Calu3 (cell line): ENCODE measurements around the gene SEC14L5. TPM values are rescaled to one million over a fixed set of nuclear protein-coding genes. Genes with fewer than 3 reads are reported as not detected.
A peak's percentile ranks its signal among the peaks of the same experiment; 100 is the strongest.

Experiments used
- Bru-seq: library from RNA; stranded (reverse); fragments of 400-500 nt; gene quantifications from one replicate; lab custom pipeline; 2021; lab: Mats Ljungman, UMichigan
- BruChase-seq, 2 experiments: library from RNA; stranded (reverse); fragments of 400-500 nt; gene quantifications; one replicate each; lab custom pipeline; 2021; lab: Mats Ljungman, UMichigan
- BruUV-seq: library from RNA; stranded (reverse); fragments of 400-500 nt; replicated peaks from 2 replicates; lab custom pipeline; 2021; lab: Mats Ljungman, UMichigan
- CTCF ChIA-PET: fragments of 300-600 bp; sonication (Branson Sonifier 250); formaldehyde crosslinking; loops from one replicate; lab custom pipeline; 2022; ENCODE audit warnings: antibody characterized with exemption; lab: Charles Lee
- DNase-seq: peaks from one replicate; pipeline ENCODE4 v3.0.0; 2022
- H3K27ac Mint-ChIP-seq: one replicate; pipeline ENCODE4 v1.8.0; 2022; ENCODE audit warnings: mixed read lengths; ENCODE audit not compliant: unreplicated experiment
- H3K27me3 Mint-ChIP-seq: one replicate; pipeline ENCODE4 v1.8.0; 2022; ENCODE audit warnings: mixed read lengths; ENCODE audit not compliant: unreplicated experiment
- H3K36me3 Mint-ChIP-seq: one replicate; pipeline ENCODE4 v1.8.0; 2022; ENCODE audit warnings: mild to moderate bottlenecking, moderate library complexity, mixed read lengths; ENCODE audit not compliant: insufficient read depth, unreplicated experiment
- H3K4me1 Mint-ChIP-seq: one replicate; pipeline ENCODE4 v1.8.0; 2022; ENCODE audit warnings: mild to moderate bottlenecking, low read depth, mixed read lengths; ENCODE audit not compliant: unreplicated experiment
- H3K4me3 Mint-ChIP-seq: one replicate; pipeline ENCODE4 v1.8.0; 2022; ENCODE audit warnings: mild to moderate bottlenecking, low read depth, moderate library complexity, mixed read lengths; ENCODE audit not compliant: unreplicated experiment
- H3K9me3 Mint-ChIP-seq: one replicate; pipeline ENCODE4 v1.8.0; 2022; ENCODE audit warnings: low read depth, mixed read lengths; ENCODE audit not compliant: unreplicated experiment
- intact Hi-C: fragments of 100-400 bp; cut with micrococcal nuclease; formaldehyde crosslinking; loops from one replicate; pipeline ENCODE4 v1.10.0; 2022; ENCODE audit not compliant: unreplicated experiment
- long read RNA-seq: library from polyadenylated mRNA; stranded (forward); transcript quantifications from one replicate; pipeline ENCODE4 v2.0.0, GENCODE V29; 2022
- total RNA-seq: library from RNA; stranded (reverse); gene quantifications from 2 replicates; pipeline ENCODE4 v1.2.3, GENCODE V29; 2022
- TF ChIP-seq, protein P1 (sequence below): fragments of 200-600 bp; IDR thresholded peaks from one replicate; pipeline ENCODE4 v1.8.0; 2022; ENCODE audit warnings: antibody characterized with exemption; ENCODE audit not compliant: unreplicated experiment

The SEC14L5 gene
- total RNA-seq: 0.52 and 0.54 TPM in 2 replicates
- Bru-seq, nascent RNA: percentile 13 among the genes with signal in this experiment
- percentile 15 among the genes with signal in this experiment for BruChase-seq, experiment 1, labeled RNA remaining after a 6-hour chase
- percentile 15 among the genes with signal in this experiment for BruChase-seq, experiment 2, labeled RNA remaining after a 2-hour chase
- long read RNA-seq: 0 reads

DNA sequence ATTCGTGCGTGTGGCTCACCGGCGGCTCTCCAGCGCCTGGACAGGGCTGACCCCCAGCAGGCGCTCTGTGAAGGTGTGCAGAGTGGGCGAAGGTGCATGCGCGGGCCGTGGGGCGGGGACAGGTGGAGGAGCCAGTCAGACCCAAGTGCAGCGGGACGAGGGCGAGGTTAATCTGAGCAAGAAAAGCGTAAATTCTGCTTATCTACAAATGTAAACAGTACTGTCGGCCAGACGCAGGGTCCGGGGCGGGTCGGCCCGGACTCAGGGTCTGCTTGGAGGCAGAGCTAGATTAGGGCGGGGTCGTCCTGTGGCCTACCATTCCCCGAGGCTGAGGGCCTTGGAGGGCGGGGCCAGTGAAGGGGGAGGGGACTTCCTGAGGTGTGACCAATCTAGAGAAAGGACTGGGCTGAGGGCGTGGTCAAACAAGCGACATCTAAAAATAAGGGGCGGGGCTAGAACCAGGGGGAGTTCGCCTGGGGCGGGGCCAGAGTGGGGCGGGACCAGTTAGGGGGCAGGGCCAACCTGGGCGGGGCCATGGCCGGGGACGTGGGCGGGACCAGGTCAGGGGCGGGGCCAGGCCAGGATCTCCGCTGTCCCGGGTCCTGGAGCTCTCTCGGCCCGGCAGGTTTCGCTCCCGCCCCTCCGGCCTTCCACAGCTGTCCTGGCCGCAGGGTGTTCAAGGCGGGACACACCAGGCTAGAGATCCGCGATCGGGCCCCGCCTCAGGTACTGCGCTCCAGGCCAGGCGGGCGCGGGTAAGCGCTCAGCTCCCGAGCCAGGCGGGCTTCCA is at the start of gene SEC14L5:
Gene SEC14L5 (plus strand): TSS at position 611 of the 790 bp plus-strand sequence. CDS start 994 bp downstream, outside the sequence.
- DNase-seq: peak; percentile 99
- Mint-ChIP-seq H3K9me3 (no peaks in the 10 kb centered on the region), H3K4me1 (peaks cover 17% of the 10 kb centered on the region), H3K27me3 (peaks cover 39% of the 10 kb centered on the region), H3K4me3 (peak within 1 kb of the TSS; percentile 66), H3K27ac (peak within 1 kb of the TSS; percentile 8), H3K36me3 (peaks cover 16% of the 10 kb centered on the region)
- BruUV-seq: no TSS peak
- CTCF ChIA-PET: interaction anchor here (0.6 to 1.6 kb wide), 6 partner anchors 13 to 1127 kb away, joined by 3 to 8 read pairs (median 4); partner anchors contain the start of gene UBN1
- TF ChIP-seq, protein P1, sequence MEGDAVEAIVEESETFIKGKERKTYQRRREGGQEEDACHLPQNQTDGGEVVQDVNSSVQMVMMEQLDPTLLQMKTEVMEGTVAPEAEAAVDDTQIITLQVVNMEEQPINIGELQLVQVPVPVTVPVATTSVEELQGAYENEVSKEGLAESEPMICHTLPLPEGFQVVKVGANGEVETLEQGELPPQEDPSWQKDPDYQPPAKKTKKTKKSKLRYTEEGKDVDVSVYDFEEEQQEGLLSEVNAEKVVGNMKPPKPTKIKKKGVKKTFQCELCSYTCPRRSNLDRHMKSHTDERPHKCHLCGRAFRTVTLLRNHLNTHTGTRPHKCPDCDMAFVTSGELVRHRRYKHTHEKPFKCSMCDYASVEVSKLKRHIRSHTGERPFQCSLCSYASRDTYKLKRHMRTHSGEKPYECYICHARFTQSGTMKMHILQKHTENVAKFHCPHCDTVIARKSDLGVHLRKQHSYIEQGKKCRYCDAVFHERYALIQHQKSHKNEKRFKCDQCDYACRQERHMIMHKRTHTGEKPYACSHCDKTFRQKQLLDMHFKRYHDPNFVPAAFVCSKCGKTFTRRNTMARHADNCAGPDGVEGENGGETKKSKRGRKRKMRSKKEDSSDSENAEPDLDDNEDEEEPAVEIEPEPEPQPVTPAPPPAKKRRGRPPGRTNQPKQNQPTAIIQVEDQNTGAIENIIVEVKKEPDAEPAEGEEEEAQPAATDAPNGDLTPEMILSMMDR: no peak
- intact Hi-C loops: loop anchor here (2.0 to 10.0 kb wide), 5 partner anchors 67 to 223 kb away; partner anchors contain the start of genes ANKS3, DNAAF8, EEF2KMT and NAGPA

DNA sequence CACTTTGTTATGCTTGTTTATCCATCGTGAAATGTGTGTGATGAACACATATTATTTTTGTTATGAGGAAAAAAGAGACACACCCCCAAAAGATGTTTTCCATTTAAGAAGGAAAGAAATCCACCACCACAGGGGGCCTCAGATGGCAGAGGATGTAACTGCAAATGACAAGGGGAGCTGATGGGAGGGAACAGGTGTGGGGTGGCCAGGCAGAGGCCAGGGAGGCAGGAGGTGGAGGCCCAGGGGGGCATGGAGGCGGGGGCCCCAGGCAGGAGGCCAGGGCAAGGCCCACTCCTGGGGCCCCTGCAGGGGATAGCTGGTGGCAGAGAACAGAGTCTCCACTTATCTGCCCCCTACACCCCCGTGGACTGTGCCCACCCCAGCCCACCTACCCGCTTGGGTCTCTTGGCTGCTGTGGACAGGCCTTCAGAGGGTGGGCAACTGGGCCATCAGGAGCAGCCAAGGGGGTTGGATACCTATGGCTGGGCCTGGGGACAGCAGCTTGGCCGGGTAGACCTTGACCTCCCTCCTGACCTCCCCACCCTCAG is 49.2 kb upstream of the SEC14L5 start:
- TF ChIP-seq, protein P1: no peak
- no peak overlapping the region for H3K4me3 Mint-ChIP-seq
- H3K9me3 Mint-ChIP-seq: no peaks in the 10 kb centered on the region
- H3K27me3 Mint-ChIP-seq: no peaks in the 10 kb centered on the region
- no peak for DNase-seq
- no peak overlapping the region for H3K27ac Mint-ChIP-seq
- BruUV-seq: no TSS peak
- CTCF ChIA-PET: interaction anchor here (0.6 kb wide), 1 partner anchor 36 kb away, joined by 3 read pairs; no protein-coding TSS in a partner anchor
- peaks cover 49% of the 10 kb centered on the region for H3K4me1 Mint-ChIP-seq
- intact Hi-C loops: no loop called here
- H3K36me3 Mint-ChIP-seq: peaks cover 38% of the 10 kb centered on the region

DNA sequence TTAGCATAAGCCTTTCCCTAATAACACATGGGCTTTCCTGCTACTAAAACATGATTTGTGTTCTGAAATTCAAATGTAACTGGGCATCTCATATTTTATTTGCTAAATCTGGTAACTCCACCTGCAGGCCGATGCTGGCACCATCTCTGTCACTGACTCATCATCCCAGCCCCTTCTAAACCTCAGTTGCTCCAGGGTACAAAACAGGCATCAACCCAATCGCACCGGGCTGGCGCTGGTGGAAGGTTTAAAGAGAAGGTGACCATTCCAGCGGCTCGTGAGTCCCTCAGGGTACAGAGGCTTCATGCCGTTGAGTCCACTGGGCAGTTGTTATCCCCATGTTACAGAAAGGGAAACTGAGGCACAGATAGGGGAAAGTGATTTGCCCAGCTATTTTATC is 48.3 kb upstream of the SEC14L5 start:
- no peak for DNase-seq
- Mint-ChIP-seq H3K4me3 (no peak overlapping the region), H3K27me3 (no peaks in the 10 kb centered on the region), H3K36me3 (peaks cover 29% of the 10 kb centered on the region), H3K4me1 (peaks cover 49% of the 10 kb centered on the region), H3K27ac (no peak overlapping the region), H3K9me3 (no peaks in the 10 kb centered on the region)
- CTCF ChIA-PET: no interaction called here
- TF ChIP-seq, protein P1: no peak
- no TSS peak for BruUV-seq
- intact Hi-C loops: no loop called here

DNA sequence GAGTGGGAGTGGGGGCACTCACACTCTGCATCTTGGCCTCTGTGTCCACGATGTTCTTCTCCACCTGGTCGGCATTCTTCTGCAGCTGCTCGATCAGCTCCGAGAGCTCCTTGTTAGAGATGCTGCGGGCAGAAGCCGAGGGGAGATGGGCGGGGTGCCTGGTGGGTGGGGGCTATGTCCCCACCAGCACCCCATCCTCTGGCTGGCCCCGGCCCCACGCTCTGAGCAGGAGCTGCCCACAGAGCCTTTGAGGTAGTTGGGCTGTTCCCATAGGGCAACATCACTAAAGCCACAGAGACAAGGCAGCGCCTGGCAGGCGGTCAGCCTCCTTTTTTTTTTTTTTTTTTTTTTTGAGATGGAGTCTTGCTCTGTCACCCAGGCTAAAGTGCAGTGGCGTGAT is 47.3 kb upstream of the SEC14L5 start:
- H3K36me3 Mint-ChIP-seq: peaks cover 21% of the 10 kb centered on the region
- no TSS peak for BruUV-seq
- H3K4me3 Mint-ChIP-seq: no peak overlapping the region
- no peaks in the 10 kb centered on the region for H3K9me3 Mint-ChIP-seq
- no peaks in the 10 kb centered on the region for H3K27me3 Mint-ChIP-seq
- no peak for DNase-seq
- peaks cover 40% of the 10 kb centered on the region for H3K4me1 Mint-ChIP-seq
- CTCF ChIA-PET: interaction anchor here (0.7 kb wide), 1 partner anchor 112 kb away, joined by 7 read pairs; no protein-coding TSS in a partner anchor
- no peak overlapping the region for H3K27ac Mint-ChIP-seq
- TF ChIP-seq, protein P1: no peak
- intact Hi-C loops: no loop called here
